Keratinocyte (primary cell): Measurements from ENCODE around the gene MAD1L1. TPM values are rescaled to one million over a fixed set of nuclear protein-coding genes. Genes with fewer than 3 reads are reported as not detected.

ENCODE experiments used
- DNase-seq: peaks from one replicate; pipeline ENCODE4 v3.0.0-alpha.2; 2011; ENCODE audit warnings: low read depth, missing footprints, low spot score
- FAIRE-seq: peaks from 2 replicates; lab custom pipeline; 2011; peaks lifted over from hg19 to GRCh38; lab: Jason Lieb, UNC
- H2AFZ ChIP-seq: 2 replicates; pipeline ENCODE4 v1.6.0; 2012; ENCODE audit warnings: low read length, control low read depth, inconsistent platforms; ENCODE audit not compliant: control insufficient read depth
- H3K27ac ChIP-seq: 2 replicates; pipeline ENCODE4 v1.5.1; 2011; ENCODE audit warnings: low read length; ENCODE audit not compliant: control insufficient read depth, insufficient read depth
- H3K27me3 ChIP-seq: 3 replicates; pipeline ENCODE4 v1.6.0; 2011; ENCODE audit warnings: low read length; ENCODE audit not compliant: control insufficient read depth, insufficient read depth; ENCODE audit errors: extremely low read depth
- H3K36me3 ChIP-seq, 2 experiments: 2 replicates in 1 of 2; 3 replicates in 1 of 2; pipeline ENCODE4 v1.5.1; 2011; ENCODE audit warnings: low read length in 2 of 2, mild to moderate bottlenecking in 1 of 2; ENCODE audit not compliant: control insufficient read depth in 2 of 2, insufficient read depth in 2 of 2; ENCODE audit errors: extremely low read depth in 1 of 2
- H3K4me1 ChIP-seq: 3 replicates; pipeline ENCODE4 v1.5.1; 2011; ENCODE audit warnings: low read length; ENCODE audit not compliant: control insufficient read depth, insufficient read depth; ENCODE audit errors: extremely low read depth
- H3K4me2 ChIP-seq: 3 replicates; pipeline ENCODE4 v1.6.0; 2011; ENCODE audit warnings: low read depth, low read length; ENCODE audit not compliant: control insufficient read depth, insufficient read depth; ENCODE audit errors: extremely low read depth
- H3K4me3 ChIP-seq, 3 experiments: fragments of 200-600 bp in 1 of 3; sonication (generic) in 1 of 3; 2 replicates in 2 of 3; 3 replicates in 1 of 3; pipeline ENCODE4 v1.5.1; 2011 to 2016; ENCODE audit warnings: low read length in 3 of 3, mild to moderate bottlenecking in 3 of 3, control low read depth in 2 of 3, inconsistent platforms in 1 of 3, low read depth in 1 of 3, mixed read lengths in 1 of 3, mixed run types in 1 of 3, moderate library complexity in 1 of 3; ENCODE audit not compliant: control insufficient read depth in 2 of 3, insufficient read depth in 2 of 3; ENCODE audit errors: extremely low read depth in 1 of 3
- H3K79me2 ChIP-seq: 2 replicates; pipeline ENCODE4 v1.6.0; 2012; ENCODE audit warnings: low read length; ENCODE audit not compliant: control insufficient read depth, insufficient read depth
- H3K9ac ChIP-seq: 3 replicates; pipeline ENCODE4 v1.6.0; 2011; ENCODE audit warnings: low read length; ENCODE audit not compliant: control insufficient read depth, insufficient read depth; ENCODE audit errors: extremely low read depth
- H3K9me1 ChIP-seq: 3 replicates; pipeline ENCODE4 v1.6.0; 2011; ENCODE audit warnings: low read length; ENCODE audit not compliant: control insufficient read depth, insufficient read depth; ENCODE audit errors: extremely low read depth
- H3K9me3 ChIP-seq: 2 replicates; pipeline ENCODE4 v1.5.1; 2012; ENCODE audit warnings: low read depth, low read length; ENCODE audit not compliant: control insufficient read depth
- H4K20me1 ChIP-seq: 3 replicates; pipeline ENCODE4 v1.6.0; 2011; ENCODE audit warnings: low read length; ENCODE audit not compliant: control insufficient read depth, insufficient read depth; ENCODE audit errors: extremely low read depth
- EZH2 ChIP-seq: IDR thresholded peaks from one replicate; pipeline ENCODE4 v1.6.1; 2012; ENCODE audit warnings: inconsistent platforms, mild to moderate bottlenecking, low read length, moderate library complexity
- dilution Hi-C: fragments of 300-500 bp; cut with MboI; formaldehyde crosslinking; loops from one replicate; pipeline ENCODE4 v1.7.0; 2020; ENCODE audit warnings: low sequenced_read_pairs; ENCODE audit not compliant: extremely low pct_ligation_motif_present
- polyA plus RNA-seq, 5 experiments: library from polyadenylated mRNA; depleted of rRNA in 3 of 5; stranded (reverse) in 3 of 5; stranded (forward) in 1 of 5; unstranded in 1 of 5; fragments of >200 nt; gene quantifications; 1 replicate in 1 of 5; 2 replicates in 3 of 5; 3 replicates in 1 of 5; pipeline versions ENCODE4 v1.2.1 to v1.2.3, GENCODE V29; 2011 to 2012; ENCODE audit warnings: missing spikeins in 2 of 5, low read depth in 1 of 5, low replicate concordance in 1 of 5
- TF ChIP-seq, protein P1 (sequence below), 3 experiments: IDR thresholded peaks in 1 of 3; conservative IDR thresholded peaks in 1 of 3; optimal IDR thresholded peaks in 1 of 3; 2 replicates in 2 of 3; 3 replicates in 1 of 3; pipeline versions ENCODE3 to v1.5.1; 2011; ENCODE audit warnings: low read length in 3 of 3, mild to moderate bottlenecking in 3 of 3, moderate library complexity in 2 of 3, control low read depth in 1 of 3, inconsistent platforms in 1 of 3; ENCODE audit not compliant: insufficient read depth in 2 of 3; ENCODE audit errors: extremely low read depth in 1 of 3

Gene MAD1L1
- polyA plus RNA-seq, 1 donor (not counting 4 experiments of a cell fraction or from before 2014, with no cell fraction given): 18.0 TPM

DNA sequence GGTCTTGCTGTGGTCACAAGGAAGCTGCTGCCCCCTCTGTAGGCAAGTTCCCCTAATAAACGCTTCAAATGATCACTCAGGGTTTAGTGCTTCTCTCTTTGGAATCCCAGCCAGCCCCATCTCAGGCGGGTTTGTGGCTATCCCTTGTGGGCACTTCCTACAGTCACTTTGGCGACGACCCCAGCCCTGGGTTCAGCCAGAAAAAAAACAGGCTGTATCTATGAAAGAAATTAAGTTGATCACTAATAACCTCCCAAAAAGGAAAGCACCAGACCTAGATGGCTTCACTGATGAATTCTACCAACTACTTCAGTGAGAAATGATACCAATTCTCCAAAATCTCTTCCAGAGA is 208.2 kb downstream of the MAD1L1 start:
- peaks cover 10% of the 10 kb centered on the region for H3K9me3 ChIP-seq
- no peak for DNase-seq
- TF ChIP-seq, protein P1, sequence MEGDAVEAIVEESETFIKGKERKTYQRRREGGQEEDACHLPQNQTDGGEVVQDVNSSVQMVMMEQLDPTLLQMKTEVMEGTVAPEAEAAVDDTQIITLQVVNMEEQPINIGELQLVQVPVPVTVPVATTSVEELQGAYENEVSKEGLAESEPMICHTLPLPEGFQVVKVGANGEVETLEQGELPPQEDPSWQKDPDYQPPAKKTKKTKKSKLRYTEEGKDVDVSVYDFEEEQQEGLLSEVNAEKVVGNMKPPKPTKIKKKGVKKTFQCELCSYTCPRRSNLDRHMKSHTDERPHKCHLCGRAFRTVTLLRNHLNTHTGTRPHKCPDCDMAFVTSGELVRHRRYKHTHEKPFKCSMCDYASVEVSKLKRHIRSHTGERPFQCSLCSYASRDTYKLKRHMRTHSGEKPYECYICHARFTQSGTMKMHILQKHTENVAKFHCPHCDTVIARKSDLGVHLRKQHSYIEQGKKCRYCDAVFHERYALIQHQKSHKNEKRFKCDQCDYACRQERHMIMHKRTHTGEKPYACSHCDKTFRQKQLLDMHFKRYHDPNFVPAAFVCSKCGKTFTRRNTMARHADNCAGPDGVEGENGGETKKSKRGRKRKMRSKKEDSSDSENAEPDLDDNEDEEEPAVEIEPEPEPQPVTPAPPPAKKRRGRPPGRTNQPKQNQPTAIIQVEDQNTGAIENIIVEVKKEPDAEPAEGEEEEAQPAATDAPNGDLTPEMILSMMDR (optimal IDR thresholded peaks at IDR 0.05 in 1 of 3, IDR thresholded peaks at IDR 0.05 in 1 of 3, conservative IDR thresholded peaks at IDR 0.05 in 1 of 3; ENCODE audit: extremely low read depth in 1 of 3, insufficient read depth in 2 of 3, low read length in 3 of 3): no peak
- no peak for TF ChIP-seq EZH2
- no peak overlapping the region for H3K4me3 ChIP-seq
- no peaks in the 10 kb centered on the region for H3K36me3 ChIP-seq
- no peak overlapping the region for H3K27ac ChIP-seq
- H2AFZ ChIP-seq: no peak overlapping the region
- H3K27me3 ChIP-seq: no peaks in the 10 kb centered on the region
- H3K79me2 ChIP-seq: no peaks in the 10 kb centered on the region
- FAIRE-seq: no peak
- no peaks in the 10 kb centered on the region for H3K9me1 ChIP-seq
- H4K20me1 ChIP-seq: no peaks in the 10 kb centered on the region
- dilution Hi-C loops: no loop called here
- no peak overlapping the region for H3K4me2 ChIP-seq
- no peak overlapping the region for H3K9ac ChIP-seq
- peaks cover 6% of the 10 kb centered on the region for H3K4me1 ChIP-seq

GRCh38 chr7:2023877-2024566 is 208.7 kb downstream of the MAD1L1 start:
- FAIRE-seq (no peak), DNase-seq (no peak)
- Histone ChIP-seq H3K36me3 (no peaks in the 10 kb centered on the region), H3K4me3 (no peak overlapping the region), H3K9me1 (no peaks in the 10 kb centered on the region), H3K4me2 (no peak overlapping the region), H2AFZ (no peak overlapping the region), H3K4me1 (peaks cover 11% of the 10 kb centered on the region), H3K27me3 (no peaks in the 10 kb centered on the region), H3K27ac (no peak overlapping the region), H3K9me3 (peaks cover 10% of the 10 kb centered on the region), H3K9ac (no peak overlapping the region), H4K20me1 (no peaks in the 10 kb centered on the region), H3K79me2 (no peaks in the 10 kb centered on the region)
- dilution Hi-C loops: no loop called here
- TF ChIP-seq, protein P1 (optimal IDR thresholded peaks at IDR 0.05 in 1 of 3, IDR thresholded peaks at IDR 0.05 in 1 of 3, conservative IDR thresholded peaks at IDR 0.05 in 1 of 3; ENCODE audit: extremely low read depth in 1 of 3, insufficient read depth in 2 of 3, low read length in 3 of 3): no peak
- no peak for TF ChIP-seq EZH2
